ENCODE measurements around the gene P2RY12. TPM values are rescaled to one million over a fixed set of nuclear protein-coding genes. Genes with fewer than 3 reads are reported as not detected.

P2RY12 gene
- total RNA-seq (1 to 10 TPM in 4 of 10 donors, under 1 TPM in 5, not detected in 1; 0.33 to 3.1 (median 0.81) TPM), polyA plus RNA-seq (under 1 TPM; 0.33 to 0.37 TPM)
- long read RNA-seq, donor 1 = 0 reads
- long read RNA-seq, donor 2, partial matches to known transcripts = 0 of 1 reads
- long read RNA-seq, donor 2, other reads (novel, unspliced or antisense) = 0 of 1 reads
- long read RNA-seq, donor 3 = 0 reads

DNA sequence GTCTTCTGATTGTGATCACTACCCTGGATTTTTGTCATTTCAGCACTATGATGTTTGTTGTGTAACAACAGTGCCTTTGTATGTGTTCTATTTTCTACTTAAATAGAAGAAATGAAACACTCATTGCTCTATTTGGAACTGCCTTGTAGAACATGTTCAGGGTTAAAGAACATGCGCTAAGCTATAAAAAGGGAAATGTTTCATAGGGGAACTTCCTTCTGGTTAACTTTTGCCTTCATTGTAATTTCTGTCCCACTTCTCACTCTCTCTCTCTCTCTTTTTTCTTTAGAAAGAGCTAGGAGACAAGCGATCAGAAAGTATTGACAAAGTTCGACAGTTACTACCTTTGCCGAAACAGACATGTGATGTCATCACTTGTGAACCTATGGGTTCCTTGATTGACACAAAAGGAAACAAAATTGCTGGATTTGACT lies at the start of gene P2RY12:
Gene P2RY12 (minus strand): TSS at position 13 of the 434 bp plus-strand sequence. CDS start 45,908 bp downstream, outside the sequence.
- TF ChIP-seq, protein P1, sequence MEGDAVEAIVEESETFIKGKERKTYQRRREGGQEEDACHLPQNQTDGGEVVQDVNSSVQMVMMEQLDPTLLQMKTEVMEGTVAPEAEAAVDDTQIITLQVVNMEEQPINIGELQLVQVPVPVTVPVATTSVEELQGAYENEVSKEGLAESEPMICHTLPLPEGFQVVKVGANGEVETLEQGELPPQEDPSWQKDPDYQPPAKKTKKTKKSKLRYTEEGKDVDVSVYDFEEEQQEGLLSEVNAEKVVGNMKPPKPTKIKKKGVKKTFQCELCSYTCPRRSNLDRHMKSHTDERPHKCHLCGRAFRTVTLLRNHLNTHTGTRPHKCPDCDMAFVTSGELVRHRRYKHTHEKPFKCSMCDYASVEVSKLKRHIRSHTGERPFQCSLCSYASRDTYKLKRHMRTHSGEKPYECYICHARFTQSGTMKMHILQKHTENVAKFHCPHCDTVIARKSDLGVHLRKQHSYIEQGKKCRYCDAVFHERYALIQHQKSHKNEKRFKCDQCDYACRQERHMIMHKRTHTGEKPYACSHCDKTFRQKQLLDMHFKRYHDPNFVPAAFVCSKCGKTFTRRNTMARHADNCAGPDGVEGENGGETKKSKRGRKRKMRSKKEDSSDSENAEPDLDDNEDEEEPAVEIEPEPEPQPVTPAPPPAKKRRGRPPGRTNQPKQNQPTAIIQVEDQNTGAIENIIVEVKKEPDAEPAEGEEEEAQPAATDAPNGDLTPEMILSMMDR (IDR thresholded peaks at IDR 0.05) = no peak
- no peaks in the 10 kb centered on the region for H3K36me3 ChIP-seq
- peaks cover 0 to 61% (median 0%) of the 10 kb centered on the region in 9 donors for H3K4me1 ChIP-seq
- H3K9me3 ChIP-seq = no peaks in the 10 kb centered on the region
- no peak for DNase-seq
- WGBS, 2 donors = 91 to 92% methylated on average over 4 of the region's 4 CpGs
- H3K27me3 ChIP-seq = no peaks in the 10 kb centered on the region
- peak in 7 of 8 donors; percentile 23 to 71 (median 58) for ATAC-seq
- peak within 1 kb of the TSS in 2 of 10 donors; percentile 5 to 11 for H3K27ac ChIP-seq
- H3K4me3 ChIP-seq = peak within 1 kb of the TSS in 8 of 10 donors; percentile 0 to 41 (median 28)
- intact Hi-C loops (cut with DNase I) = no loop called here

DNA sequence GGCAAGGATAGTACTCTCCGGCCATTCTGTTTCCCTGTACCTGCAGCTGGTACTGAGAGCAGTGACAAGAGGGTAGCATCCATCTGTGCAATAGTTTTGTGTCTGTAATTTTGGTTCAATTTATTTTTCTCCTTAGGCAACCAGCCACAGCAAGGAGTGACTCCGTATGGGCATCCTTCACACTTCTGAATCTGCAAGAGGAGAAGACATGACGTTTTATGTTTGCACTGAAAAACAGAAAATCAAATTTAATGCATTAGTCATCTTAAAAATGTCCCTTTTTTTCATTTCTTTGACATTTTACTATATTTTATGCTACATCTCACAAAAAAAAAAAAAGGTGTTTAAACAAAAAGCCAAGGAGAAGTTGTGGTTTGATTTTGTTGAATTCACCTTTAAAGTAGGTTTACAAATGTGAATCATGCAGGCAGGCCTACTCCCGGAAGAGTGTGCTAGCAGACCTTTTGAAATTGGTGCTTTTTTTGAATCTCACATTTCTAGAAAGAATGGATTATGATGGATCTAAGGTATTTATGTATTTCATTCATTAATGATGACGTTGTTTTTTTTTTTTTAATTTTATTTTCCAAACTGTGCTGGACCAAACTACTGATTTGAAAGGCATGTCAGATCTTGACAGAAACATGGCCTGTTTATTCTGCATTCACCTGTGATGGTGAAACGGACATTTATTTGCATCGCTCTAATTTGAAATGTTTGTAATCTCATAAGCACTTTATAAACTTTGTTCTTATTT lies 48.2 kb upstream of the P2RY12 start:
- H3K36me3 ChIP-seq = no peaks in the 10 kb centered on the region
- H3K4me1 ChIP-seq = peaks cover 0 to 5% (median 0%) of the 10 kb centered on the region in 9 donors
- ATAC-seq (no peak), DNase-seq (no peak)
- H3K27me3 ChIP-seq = no peaks in the 10 kb centered on the region
- intact Hi-C loops (cut with DNase I) = loop anchor here in 1 of 10 donors (10.0 kb wide), 1 partner anchor 482 kb away; no protein-coding TSS in a partner anchor
- 90 to 92% methylated on average over 7 of the region's 7 CpGs for WGBS, 2 donors
- H3K4me3 ChIP-seq = no peak overlapping the region
- H3K27ac ChIP-seq = no peak overlapping the region
- H3K9me3 ChIP-seq = no peaks in the 10 kb centered on the region
- TF ChIP-seq, protein P1 (IDR thresholded peaks at IDR 0.05) = no peak

DNA sequence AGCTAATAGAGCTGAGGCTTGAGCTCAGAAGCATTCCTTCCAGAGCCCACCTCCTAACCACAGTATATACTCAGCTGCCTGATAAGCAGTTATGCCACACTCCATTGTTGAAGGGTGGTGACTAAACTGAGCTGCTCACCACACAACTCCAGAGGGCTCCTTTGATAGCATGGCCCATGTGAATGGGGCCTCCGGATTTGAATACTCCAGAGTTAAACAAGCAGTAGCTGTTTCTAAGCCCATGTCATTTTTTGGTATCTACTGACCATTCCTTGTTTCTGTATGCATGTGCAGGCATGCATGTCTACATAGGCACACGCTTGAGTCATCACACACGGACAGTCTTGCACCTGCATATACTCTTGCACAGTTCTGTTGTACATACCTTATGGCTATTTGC lies 47.4 kb upstream of the P2RY12 start:
- no peak for ATAC-seq

More for the DNA sequence above, 47.4 kb upstream of the P2RY12 start:
- Histone ChIP-seq H3K27me3 (no peaks in the 10 kb centered on the region), H3K4me3 (no peak overlapping the region), H3K27ac (no peak overlapping the region), H3K36me3 (no peaks in the 10 kb centered on the region), H3K9me3 (no peaks in the 10 kb centered on the region), H3K4me1 (peaks cover 0 to 5% (median 0%) of the 10 kb centered on the region in 9 donors)
- TF ChIP-seq, protein P1 (IDR thresholded peaks at IDR 0.05) = no peak
- intact Hi-C loops (cut with DNase I) = loop anchor here in 1 of 10 donors (10.0 kb wide), 1 partner anchor 483 kb away; no protein-coding TSS in a partner anchor
- 79 to 87% methylated on average over 3 of the region's 3 CpGs for WGBS, 2 donors
- no peak for DNase-seq

All from heart right ventricle (tissue), 16 donors.